GM20000 (cell line): Measurements from ENCODE around the gene AGFG2.
"Not testable (repeated sequence)": the region's sequence is repeated elsewhere in the genome, so short reads cannot be mapped to it uniquely, and the experiment has no call there.

Experiments used
- DNase-seq: peaks from one replicate; pipeline ENCODE4 v3.0.0; 2012; ENCODE audit warnings: low spot score
- TF ChIP-seq, protein P1 (sequence below): IDR thresholded peaks from 2 replicates; pipeline ENCODE4 v1.5.1; 2012; ENCODE audit warnings: mild to moderate bottlenecking, control low read depth; ENCODE audit errors: extremely low read depth, missing control alignments

The AGFG2 gene

DNA sequence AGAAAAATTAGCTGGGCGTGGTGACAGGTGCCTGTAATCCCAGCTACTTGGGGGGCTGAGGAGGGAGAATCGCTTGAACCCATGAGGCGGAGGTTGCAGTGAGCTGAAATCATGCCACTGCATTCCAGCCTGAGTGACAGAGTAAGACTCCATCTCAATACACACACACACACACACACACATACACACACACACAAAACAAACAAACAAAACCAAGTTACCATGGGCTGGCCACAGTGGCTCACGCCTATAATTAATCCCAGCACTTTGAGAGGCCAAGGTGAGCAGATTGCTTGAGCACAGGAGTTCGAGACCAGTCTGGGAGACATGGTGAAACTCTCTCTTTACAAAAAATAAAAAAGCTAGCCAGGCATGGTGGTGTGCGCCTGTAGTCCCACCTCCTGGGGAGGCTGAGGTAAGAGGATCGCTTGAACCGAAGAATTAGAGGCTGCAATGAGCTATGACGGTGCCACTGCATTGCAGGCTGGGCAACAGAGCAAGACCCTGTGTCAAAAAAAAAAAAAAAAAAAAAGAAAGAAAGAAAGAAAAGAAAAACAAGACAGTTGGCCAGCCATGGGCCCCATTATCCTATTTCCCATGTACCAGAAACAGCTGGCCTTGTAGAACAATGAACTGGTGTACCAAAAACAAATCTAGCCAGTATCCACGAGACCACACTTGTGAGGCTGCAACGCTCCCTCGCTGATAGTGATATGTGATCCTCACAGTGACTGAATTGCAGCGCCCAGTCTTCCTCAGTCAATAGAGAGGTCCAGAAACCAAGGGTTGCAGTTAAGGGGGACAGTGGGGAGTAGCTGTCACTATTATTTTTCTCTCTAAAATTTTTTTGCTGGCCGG lies 6.6 kb upstream of the AGFG2 start:
- DNase-seq, result no peak
- TF ChIP-seq, protein P1, sequence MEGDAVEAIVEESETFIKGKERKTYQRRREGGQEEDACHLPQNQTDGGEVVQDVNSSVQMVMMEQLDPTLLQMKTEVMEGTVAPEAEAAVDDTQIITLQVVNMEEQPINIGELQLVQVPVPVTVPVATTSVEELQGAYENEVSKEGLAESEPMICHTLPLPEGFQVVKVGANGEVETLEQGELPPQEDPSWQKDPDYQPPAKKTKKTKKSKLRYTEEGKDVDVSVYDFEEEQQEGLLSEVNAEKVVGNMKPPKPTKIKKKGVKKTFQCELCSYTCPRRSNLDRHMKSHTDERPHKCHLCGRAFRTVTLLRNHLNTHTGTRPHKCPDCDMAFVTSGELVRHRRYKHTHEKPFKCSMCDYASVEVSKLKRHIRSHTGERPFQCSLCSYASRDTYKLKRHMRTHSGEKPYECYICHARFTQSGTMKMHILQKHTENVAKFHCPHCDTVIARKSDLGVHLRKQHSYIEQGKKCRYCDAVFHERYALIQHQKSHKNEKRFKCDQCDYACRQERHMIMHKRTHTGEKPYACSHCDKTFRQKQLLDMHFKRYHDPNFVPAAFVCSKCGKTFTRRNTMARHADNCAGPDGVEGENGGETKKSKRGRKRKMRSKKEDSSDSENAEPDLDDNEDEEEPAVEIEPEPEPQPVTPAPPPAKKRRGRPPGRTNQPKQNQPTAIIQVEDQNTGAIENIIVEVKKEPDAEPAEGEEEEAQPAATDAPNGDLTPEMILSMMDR, result no peak

DNA sequence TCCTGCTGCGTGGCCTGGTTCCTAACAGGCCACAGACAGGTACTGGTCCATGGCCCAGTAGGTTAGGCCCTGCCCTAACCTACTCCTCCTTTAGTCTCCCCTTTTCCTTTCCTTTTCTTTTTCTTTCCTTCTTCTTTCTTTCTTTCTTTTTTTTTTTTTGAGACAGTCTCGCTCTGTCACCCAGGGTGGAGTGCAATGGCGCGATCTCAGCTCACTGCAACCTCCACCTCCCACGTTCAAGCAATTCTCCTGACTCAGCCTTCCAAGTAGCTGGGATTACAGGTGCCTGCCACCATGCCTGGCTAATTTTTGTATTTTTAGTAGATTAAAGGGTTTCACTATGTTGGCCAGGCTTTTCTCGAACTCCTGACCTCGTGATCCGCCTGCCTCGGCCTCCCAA lies 3.0 kb upstream of the AGFG2 start:
- not testable (repeated sequence) for DNase-seq

DNA sequence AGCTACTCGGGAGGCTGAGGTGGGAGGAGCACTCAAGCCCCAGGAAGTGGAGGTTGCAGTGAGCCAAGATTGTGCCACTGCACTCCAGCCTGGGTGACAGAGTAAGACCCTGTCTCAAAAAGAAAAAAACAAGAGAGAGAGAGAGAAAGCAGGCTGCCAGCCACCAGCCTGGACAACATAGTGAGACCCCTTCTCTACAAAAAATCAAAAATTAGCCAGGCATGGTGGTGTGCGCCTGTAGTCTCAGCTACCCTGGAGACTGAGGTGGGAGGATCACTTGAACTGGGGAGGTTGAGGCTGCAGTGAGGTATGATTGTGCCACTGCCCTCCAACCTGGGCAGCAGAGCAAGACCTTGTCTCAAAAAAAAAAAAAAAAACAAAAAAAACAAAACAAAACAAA lies 2.3 kb upstream of the AGFG2 start:
- DNase-seq, result not testable (repeated sequence)

DNA sequence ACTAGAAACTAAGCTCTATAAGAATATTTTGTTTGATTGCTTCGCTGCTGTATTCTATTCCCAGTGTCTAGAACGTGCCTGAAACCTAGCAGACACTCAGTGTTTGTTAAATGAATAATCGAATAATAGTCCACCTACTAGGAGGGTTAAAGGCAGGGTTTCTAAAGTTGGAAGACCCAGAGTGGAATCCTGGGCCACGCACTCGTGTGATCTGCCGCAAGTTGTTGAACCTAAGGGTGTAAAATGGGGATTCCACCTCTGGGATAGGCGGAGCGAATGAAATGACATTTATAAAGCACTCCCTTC lies 702 bp upstream of the AGFG2 start:
- DNase-seq, result no peak
- TF ChIP-seq, protein P1, result no peak

DNA sequence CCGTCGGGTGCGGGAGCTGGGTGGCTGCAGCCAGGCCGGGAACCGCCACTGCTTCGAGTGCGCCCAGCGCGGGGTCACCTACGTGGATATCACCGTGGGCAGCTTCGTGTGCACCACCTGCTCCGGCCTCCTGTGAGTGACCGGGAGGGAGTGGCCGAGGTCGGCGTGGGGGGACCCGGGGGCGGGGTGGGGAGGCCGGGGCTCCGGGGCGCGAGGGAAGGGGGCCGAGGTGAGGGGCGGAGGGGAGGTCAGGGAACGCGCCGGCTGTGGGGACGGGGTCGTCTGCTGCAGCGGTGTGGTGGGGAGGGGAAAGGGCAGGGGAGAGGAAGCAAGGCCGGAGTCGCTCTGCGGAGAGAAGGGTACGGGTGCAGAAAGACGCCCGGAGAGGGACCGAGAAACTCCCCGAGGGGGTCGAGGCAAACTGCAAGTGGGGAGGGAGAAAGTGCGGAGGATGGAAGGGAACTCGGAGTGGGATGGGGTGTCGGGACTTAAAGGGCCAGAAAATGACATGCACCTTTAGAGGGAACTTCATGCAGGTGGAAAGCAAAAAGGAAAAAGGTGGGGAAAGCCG lies 518 bp downstream of the AGFG2 start:
- TF ChIP-seq, protein P1, result no peak
- no peak for DNase-seq

DNA sequence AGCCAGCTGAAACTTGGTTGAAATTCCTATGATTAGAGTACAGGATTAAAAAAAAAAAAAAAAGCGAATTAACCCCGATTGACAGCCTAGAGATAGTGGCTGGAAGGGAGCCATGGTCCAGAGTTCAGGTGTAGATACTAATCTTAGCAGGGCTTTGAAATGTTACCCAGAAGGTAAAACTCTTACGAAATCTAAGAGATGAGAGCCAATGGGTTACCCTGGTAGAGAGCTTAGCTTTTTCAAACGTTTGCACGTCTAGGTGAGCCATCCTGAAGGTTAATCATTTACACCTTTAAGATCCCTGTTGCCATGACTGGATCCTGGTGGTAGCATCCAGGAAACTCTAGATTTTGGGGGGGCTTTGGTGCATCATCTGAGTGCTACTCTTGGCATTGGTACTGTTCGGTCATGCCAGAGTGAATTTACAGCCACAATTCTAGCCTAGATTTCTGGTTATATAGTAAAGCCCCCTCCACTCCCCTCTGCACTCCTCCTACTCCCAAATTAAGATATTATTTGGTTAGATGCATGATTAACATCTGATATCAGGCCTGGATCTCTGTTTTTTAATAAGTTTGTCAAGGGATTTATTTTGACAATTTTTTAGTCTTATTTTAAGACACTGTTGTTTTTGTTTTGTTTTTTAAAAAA lies 1.2 kb downstream of the AGFG2 start:
- TF ChIP-seq, protein P1, result no peak
- no peak for DNase-seq

DNA sequence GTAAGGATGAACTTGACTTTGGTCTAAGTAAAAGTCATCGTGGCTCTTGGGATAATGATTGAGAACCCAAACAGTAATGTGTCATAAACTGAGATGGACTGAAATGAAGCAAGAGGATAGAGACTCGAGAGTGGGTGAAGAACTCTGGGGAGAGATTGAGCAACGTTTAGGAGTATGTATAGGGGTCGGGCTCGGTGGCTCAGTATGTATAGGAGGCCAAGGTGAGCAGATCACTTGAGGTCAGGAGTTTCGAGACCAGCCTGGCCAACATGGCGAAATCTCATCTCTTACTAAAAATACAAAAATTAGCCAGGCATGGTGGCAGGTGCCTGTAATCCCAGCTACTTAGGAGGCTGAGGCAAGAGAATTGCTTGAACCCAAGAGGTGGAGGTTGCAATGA lies 2.3 kb downstream of the AGFG2 start:
- not testable (repeated sequence) for DNase-seq

DNA sequence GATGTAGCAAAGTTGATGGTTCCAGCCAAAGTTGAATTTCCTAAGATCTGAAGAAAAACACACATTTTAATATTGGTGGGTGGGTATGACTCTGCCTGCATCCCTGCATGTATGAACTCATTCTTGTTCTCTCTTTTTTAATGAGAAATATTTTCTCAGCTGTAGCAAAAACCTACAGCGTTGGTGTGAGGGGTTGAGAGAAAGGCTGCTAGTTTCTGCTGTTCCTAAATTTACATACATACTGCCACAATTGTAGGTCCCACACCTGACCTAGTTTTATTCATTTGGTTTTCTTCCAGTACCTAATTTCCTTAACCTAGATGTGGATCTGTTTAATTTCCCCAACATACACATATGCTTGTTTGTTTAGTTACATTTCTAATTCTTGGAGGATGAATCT lies 4.6 kb downstream of the AGFG2 start:
- TF ChIP-seq, protein P1, result no peak
- no peak for DNase-seq

DNA sequence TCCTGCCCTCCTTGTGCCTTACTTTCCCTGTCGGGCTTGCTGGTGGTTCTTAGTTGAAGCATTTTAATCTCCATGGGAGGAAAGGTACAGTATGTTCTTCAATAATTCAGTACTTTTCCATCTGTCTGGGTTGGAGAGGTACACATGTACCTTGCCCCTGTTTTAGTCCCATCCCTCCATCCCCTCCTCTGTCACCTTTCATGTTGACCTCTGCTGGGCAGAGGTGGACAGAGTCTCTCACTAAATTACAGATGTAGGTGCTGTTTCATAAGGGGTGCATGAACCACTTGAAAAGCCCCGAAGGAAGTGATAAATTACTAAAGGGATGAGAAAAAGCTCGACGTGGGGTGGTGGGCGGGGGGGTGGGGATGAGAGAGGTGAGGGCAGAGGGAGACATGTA lies 5.4 kb downstream of the AGFG2 start:
- DNase-seq, result no peak
- TF ChIP-seq, protein P1, result no peak
